GM18870 (cell line): Measurements from ENCODE around the gene TGFBR2.
"Not testable (repeated sequence)": the region's sequence is repeated elsewhere in the genome, so short reads cannot be mapped to it uniquely, and the experiment has no call there.

Experiments used
- ATAC-seq: cut with Tn5 transposase; IDR thresholded peaks from one replicate; pipeline ENCODE4 v1.9.1; 2021; ENCODE audit warnings: moderate library complexity; ENCODE audit not compliant: unreplicated experiment

TGFBR2 gene

DNA sequence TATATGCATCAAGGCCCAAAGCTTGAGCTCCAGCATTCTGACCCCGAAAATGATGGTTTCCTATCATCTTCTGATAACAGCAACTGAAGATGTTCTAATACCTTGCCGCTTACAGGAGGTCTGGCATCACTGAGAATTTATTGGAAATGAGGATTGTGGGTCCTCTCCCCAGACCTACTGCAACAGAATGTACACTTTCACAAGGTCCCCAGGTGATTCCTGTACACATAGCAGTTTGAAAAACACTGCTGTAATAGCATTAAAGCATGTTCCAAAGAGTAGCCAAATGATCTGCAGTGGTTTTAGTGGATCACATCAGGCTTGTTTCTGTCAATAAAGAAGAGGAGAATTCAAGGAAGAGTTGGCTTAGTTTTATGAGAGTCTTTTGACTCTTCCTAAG is 11.3 kb downstream of the TGFBR2 start:
- no peak for ATAC-seq

DNA sequence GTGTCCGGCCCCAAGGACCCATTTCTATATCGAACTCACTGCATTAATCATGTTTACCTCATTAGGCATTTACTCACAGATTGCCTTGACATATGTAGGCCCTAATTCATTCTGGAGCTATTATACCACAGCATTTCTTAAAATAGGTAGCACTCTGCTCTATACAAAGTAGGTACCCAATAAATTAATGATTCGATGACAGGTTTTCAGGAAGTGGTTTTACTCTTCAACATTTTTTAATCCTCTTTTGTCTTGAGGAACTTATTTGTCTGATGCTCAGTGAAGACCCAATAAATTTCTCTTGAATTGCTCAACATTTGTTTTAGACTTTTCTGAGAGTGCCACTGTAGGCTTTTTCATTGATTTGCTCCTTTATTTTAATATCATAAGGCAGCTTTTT is 12.1 kb downstream of the TGFBR2 start:
- ATAC-seq = no peak

DNA sequence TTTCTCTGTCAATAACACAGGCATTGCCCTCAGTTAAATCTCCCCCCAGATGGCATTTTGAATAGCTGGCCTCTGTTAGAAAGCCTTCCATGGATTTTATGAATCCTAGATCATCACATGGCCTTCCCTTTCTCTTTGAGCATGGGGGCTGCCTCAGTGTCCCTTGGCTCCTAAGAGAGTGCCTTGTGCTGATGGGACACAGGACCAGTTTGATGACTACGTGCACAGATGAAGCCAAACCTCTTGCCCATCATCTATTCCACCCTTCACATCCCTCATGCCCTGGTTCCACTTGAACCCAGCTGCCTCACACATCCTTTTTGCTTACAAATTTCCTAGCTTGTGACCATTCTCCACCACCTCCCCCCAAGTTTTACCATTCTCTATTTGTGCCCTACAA is 12.9 kb downstream of the TGFBR2 start:
- no peak for ATAC-seq

DNA sequence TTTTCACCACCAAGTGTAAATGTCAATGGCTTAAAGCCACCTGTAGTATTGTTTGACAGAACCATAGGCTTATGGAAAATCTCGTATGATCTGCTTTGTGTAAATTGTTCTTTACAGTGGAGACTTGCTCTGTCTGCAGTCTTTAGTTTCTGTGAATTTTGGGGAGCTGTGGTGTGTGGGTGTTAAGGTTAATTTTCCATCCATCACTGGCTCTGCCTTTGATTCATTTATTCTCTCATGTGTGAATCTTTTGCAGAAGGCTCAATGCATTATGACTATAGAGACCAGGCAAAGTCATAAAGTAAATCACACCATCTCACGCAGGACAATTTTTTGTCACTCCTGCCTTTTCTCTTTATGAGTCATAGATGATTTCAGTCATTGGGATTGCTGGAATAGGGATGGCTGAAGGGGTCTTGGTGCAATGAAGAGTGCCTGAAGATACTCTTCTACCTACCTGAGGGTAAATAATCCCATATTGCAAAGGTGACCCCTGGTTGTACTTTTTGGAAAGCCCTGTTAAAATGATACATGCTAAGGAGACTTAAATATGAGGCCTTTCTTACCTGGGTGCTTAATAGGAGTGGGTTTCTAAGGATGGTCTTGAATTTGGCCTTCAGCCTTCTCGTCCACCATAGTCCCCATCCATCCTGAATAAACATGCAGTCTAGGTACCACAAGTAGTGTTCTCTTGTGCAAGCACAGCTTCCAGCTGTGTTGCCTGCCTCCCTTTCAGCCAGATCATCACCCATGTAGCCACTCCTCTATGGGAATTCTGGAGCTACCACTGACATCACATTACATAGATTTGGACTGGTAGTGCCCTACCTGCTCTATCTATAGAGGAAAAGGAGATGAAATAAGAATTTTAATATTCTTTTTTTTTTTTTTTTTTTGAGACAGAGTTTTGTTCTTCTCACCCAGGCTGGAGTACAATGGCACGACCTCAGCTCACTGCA is 14.3 kb downstream of the TGFBR2 start:
- ATAC-seq = no peak

DNA sequence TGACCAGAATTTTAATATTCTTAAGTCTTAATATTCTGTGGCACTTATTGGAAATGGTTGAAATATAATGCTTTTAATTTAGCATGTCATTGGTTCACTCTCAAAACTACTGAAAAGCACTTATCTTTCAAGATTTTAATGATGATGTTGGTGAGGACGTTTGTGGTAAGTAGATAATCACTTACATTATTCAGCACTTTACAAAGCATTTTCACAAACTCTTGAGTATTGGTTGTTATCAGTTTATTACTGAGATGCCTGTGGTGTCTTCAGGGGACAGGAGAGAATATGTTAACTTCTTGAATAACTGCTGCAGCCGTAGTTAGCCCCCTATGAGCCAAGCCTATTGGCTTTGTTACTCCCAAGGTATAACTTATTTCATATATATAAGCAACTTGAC is 15.2 kb downstream of the TGFBR2 start:
- ATAC-seq = no peak

DNA sequence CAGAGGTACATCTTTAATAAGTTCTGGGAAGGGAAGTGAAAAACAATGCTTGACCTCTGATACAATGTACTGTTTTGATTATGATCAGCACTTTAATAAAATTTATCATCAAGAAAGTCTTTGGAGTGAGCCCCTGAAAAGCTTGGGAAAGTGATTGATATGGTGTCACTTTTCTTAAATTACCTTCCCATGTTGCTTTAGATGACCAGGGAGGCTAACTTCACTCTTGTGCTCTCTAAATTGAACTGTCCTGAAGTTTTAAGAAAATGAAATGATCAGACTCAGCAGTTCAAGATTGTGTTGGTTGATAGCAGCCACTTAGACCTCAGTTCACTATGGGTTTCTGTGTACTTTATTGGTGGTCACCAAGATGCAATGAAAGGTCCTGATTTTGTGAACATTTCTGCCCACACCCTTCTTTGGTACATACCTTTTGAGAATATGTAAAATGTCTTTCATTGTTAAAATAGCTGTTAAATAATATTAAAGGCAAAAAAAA is 15.7 kb downstream of the TGFBR2 start:
- no peak for ATAC-seq

DNA sequence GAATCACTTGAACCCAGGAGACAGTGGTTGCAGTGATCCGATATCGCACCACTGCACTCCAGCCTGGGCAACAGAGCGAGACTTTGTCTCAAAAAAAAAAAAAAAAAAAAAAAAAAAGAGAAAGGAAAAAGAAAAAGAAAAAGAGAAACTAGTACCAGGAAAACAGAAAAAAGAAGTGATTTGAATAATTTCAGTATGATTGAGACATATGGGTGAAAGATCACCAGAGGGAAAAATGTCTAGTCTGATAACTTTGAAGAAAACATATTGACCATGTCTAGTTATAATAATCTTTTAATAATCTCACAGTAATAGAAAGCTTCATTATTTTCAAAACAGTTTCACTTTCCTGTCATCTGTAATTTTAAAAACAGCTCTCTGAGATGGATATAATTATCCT is 16.4 kb downstream of the TGFBR2 start:
- no peak for ATAC-seq

DNA sequence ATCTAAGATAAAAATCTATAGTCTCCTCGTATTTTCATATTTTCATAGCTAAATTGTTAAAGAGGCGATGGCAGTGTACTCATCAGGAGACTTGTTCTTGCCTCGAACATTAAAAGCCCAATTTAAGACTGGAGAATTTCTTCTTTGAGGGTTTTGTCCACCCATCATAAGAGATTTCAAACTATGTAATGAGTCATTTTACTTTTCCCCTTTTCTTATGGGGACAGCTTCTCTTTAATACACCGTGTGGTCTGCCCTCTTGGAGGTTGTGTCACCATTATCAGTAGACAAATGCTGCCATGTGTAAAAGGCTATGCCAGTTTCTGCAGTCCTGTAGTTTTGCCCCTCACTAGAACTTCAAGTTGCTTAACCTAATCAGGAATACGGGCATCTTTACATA is 16.9 kb downstream of the TGFBR2 start:
- ATAC-seq = no peak

DNA sequence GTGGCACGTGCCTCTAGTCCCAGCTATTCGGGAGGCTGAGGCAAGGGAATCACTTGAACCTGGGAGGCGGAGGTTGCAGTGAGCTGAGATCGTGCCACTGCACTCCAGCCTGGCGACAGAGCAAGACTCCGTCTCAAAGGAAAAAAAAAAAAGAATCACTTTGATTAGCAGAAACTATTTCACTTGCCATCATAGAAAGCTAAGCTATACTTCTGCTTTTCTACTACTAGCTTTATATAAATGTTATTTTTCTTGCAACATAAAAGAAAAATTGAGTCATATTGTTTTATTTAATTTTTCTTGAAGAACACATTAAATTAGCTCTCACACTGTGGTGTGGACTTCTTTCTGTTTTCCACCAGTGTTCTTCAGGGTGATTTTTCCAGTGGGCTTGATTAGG is 18.1 kb downstream of the TGFBR2 start:
- not testable (repeated sequence) for ATAC-seq

DNA sequence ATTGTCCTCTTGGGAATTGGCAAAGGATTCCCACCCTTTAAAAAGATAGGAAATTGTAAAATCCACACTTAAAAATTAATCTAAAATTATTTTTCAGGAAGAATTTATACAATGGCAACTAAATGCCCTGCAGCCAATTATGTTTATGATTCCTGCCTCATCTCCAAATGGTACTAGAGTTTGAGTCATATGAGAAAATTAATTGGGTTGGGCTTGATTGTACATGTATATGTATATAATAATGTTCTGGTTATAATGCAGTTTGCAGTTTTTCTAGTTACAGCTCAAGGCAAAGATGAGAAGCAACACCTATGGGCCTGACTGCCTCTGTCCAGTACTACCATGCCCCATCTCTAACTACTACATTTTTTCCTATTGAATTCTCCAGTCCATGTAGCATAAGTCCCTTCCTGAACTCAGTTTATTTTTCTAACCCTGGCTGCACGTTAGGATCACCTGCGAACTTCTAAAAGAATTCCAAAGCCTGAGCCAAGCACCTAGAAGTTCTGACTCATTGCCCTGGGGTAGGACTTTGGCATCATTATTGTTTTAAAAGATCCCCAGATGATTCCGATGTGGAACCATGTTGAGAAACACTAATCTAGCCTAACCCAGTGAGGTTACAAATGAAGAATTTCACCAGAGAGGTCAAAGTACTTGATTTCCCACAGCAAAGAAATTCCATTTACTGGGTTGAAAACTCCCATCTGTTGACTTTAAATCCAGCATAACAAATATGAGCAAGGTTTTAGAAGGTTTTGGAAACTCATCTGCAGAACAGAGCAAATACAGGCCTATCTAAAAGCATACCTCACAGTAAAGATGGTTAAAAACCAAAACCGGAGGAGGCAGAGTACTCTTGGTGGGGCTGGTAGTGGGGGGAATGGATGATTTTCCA is 19.4 kb downstream of the TGFBR2 start:
- no peak for ATAC-seq

DNA sequence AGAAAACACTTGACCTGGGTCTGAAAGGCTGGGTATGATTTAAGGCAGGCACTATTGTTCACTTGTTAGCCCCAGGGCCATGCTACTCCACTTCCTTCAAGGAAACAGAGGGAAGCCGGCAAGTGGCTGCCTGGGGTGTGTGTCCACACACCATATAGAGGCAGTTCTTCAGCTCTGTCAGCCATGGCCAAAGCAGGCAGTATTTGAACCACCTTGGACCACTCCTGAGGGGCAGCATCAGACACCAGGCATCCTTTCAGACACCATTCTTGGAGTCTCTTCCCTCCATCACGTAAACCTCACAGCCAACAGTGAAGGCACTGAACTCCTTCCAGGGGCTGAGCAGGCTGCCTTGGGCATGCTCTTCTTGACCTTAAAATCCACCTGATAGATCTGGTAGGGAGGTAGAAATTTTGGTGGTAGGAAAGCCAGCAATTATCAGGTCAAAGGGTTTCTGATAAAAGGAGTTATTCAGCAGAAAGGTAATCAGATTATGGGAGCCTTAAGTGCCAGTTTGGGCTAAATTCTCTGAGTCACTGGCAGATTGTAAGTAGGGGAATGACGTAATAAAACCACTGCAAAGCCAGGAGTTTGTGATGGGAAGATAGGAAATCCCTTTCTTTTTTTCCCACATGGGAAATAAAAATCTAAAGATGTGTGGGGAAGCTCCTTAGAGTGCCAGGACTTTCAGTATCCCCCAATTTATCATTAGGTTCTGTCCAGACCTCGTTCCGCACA is 20.2 kb downstream of the TGFBR2 start:
- ATAC-seq = no peak

DNA sequence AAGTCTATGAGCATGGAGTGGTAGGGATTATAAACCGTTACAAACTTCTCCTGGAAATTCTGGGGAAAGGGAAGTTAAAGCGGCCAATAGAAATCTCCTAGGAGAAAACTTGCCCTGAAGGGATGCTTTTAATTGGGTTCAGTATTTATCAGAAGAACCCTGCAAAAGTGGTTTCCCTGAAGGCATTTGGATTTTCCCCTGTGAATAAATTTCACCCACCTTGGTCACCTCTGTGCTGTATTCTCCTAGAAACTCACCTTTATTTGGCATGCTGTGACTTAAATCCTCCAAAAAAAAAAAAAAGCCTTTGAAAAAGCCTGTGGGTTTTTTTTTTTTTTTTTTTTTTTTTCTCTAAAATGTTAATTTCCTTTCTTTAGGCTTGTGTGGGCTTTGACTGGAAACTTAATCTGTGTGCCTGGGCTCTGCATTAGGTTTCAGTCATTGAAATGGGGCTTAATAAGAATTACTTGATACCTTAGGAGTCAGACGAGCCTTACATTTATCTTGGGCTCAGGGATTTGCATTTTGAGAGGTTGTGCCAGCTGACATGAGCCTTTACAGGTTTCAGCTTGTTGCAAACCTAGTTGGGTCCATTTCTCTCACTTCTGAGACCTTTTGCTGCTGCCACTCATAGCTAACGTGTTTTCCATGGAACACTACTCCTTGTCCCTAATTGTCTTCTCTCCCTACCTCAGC is 22.0 kb downstream of the TGFBR2 start:
- ATAC-seq = no peak

DNA sequence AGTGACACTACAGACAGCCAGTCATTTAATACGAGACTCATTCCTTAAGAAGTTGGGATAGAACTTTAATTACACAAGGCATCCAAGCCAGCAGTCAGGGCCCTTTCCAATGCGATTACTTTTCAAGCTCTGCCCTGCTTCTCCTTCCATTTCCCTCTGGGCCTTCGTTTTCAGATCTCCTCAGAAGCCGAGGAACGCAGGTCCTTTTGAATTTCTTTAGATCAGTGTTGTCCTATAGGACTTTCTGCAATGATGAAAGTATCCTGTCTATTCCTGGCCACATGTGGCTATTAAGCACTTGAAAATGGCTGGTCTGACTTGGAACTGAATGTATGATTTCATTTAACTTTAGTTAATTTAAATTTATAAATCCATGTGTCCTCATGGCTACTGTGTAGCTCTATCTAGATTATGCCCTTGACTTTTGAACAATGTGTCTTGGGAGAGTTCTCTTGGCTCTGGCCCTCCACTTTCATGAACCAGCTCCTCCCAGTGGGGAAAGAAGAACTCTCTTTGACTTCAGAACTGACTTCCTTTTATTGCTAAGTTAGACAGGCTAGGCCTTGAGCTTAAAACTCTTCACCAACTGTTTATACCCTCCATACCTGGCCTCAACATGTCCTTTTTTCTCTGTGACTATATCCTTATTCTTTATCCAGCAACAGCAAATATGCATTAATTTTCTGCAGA is 22.6 kb downstream of the TGFBR2 start:
- ATAC-seq = no peak

DNA sequence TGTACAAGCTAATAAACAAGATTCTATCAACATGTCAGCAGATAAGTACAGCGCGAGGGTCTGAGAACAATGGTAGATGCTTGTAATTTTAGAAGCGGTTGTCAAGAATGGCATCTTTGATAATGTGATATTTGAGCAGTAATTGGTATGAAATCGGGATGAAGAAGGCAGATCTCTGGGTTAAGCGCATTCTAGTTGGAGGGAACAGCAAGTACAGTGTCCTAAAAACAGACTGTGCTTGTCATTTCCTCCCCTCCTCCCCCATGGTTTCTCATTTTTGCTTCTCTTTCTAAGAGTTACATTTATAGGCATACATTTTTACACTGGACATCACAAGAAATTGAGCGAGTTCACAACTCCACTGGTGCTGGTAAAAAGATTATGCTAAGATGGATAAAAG is 23.3 kb downstream of the TGFBR2 start:
- no peak for ATAC-seq

DNA sequence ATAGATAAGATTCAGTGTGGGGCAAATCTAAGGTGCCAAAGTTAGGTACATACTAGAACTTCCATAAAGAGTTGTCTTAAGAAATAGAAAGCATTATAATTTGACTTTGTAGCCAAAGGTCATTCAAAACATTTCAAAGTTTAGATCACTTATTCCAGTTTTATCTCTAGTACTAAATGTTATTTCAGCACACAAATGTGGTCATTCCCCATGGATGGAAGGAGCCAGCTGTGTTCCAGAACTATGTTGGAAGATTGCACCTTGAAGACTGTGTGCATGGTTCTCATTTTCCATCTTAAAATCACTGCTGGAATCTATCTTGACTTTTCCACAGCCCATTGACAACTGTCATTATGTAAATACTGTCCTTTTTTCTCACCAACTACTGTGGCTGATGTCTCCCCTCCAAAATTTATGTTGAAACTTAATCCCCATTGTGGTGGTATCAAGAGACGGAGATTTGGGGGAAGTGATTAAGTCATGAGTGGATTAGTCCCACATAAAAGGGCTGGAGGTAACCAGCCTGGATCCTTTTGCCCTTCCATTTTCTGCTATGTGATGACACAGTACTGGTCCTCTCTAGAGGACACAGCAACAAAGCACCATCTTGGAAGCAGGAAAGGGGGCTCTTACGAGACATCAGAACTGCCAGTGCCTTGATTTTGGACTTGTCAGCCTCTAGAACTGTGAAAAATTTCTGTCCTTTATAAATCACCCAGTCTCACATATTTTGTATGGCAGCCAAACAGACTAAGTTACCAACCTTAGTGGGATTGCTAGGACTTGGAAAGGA is 24.0 kb downstream of the TGFBR2 start:
- no peak for ATAC-seq

DNA sequence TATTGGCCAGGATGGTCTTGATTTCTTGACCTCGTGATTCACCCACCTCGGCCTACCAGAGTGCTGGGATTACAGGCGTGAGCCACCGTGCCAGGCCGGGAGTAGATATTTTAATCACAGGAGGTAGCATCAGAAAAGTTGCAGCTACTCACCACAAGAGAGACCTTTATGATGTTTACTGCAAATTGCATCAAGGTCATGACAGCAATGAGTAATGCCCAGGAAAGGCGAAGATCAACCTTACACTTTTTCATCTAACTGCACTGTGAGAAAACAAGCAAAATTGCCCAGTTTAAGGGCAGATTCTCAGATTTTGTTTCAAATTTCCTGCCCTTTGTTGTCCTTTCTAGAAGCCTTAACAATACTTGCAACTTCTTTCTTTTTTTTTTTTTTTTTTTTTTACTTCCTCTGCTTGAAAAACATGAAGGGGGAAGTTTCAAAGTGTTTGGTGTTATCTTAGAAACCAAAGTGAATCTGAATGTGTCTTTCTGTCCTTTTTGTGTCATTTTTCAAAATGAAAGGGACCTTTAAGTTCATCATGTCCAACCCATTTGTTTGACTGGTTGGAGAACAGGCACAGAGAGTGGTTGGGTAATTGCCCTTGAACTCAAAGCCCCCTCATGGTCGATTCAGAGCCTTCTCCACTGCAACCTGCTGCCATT is 25.0 kb downstream of the TGFBR2 start:
- ATAC-seq = no peak

DNA sequence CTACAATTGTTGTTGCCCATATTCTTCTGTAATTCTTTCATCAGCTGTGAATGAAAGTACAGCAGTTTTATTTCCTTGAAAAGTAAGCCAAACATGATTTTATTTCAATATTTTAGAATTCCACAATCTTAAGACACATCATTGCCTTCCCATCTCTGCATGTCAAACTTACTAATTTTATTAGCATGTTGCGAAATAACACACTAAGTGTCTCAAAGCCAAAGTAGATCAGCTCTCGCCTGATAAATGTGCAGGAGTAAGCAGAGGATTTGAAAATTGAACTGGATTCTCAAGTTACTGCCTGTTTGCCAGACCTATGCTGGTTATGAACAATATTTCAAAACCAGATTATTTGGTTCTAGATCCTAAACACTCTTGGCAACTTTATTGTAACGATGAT is 25.7 kb downstream of the TGFBR2 start:
- ATAC-seq = no peak

DNA sequence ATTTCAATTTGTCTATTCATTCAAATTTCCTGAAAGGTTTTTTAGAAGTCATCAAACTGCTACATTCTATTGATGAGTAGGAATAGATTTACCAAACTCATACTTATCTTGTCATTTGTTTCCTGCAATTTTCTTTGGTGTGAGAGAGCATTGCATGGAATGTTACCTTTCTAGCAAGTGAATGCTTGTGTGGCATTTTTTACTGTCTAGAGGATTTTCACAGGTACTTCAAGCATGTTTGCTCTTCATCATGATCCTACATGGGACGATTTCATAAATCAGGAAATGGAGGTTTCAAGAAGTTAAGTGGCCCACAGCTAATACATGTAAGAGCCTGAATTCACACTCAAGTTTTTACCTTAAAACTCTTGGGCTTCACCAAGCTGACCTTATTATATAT is 26.1 kb downstream of the TGFBR2 start:
- ATAC-seq = no peak

DNA sequence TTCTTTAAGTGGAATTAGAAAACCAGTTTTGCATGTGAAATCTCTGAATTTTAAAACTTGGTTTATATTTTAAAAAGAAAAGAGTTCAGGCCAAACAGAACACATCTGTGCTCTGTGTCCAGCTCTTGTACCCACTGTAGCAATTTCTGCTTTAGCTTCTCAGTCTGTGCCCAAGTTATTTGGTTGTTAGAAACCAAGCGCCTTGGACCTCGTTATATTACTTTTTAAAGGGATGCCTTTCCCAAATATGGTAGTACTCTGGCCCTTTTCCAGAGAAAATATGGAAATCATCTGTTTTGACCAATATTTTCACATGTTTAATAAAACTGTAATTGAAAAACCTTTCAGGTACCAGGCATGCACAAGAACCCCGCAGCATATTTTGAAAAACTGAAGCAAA is 27.3 kb downstream of the TGFBR2 start:
- no peak for ATAC-seq
